Fibroblast of skin of left biceps (primary cell): Measurements from ENCODE around the gene LRPAP1.

Experiments used
- DNase-seq, 2 experiments: peaks; one replicate each; pipeline ENCODE4 v3.0.0-alpha.2; 2013; ENCODE audit warnings: low read depth in 2 of 2

LRPAP1 gene

GRCh38 chr4:3531318-3531878 is 824 bp downstream of the LRPAP1 start:
- no peak for DNase-seq

GRCh38 chr4:3530663-3531254 is 1.5 kb downstream of the LRPAP1 start:
- no peak for DNase-seq

- no peak for DNase-seq
Measured at GRCh38 chr4:3530051-3530450, 2.2 kb downstream of the LRPAP1 start.

- DNase-seq, result no peak
Measured at GRCh38 chr4:3529363-3529762, 2.9 kb downstream of the LRPAP1 start.

- DNase-seq, result no peak
Measured at GRCh38 chr4:3527914-3528876, 4.0 kb downstream of the LRPAP1 start.

- DNase-seq, result no peak
Measured at GRCh38 chr4:3527101-3527913, 4.9 kb downstream of the LRPAP1 start.

GRCh38 chr4:3526456-3526855 is 5.8 kb downstream of the LRPAP1 start:
- no peak for DNase-seq

GRCh38 chr4:3525532-3526430 is 6.4 kb downstream of the LRPAP1 start:
- no peak for DNase-seq

GRCh38 chr4:3524920-3525319 is 7.3 kb downstream of the LRPAP1 start:
- no peak for DNase-seq

- no peak for DNase-seq
Measured at GRCh38 chr4:3524349-3524748, 7.9 kb downstream of the LRPAP1 start.

GRCh38 chr4:3523628-3524221 is 8.5 kb downstream of the LRPAP1 start:
- DNase-seq, result no peak

GRCh38 chr4:3523146-3523627 is 9.0 kb downstream of the LRPAP1 start:
- DNase-seq, result no peak

- DNase-seq, result no peak
Measured at GRCh38 chr4:3522651-3523050, 9.6 kb downstream of the LRPAP1 start.

- DNase-seq, result no peak
Measured at GRCh38 chr4:3522326-3522640, 9.9 kb downstream of the LRPAP1 start.

- DNase-seq, result no peak
Measured at GRCh38 chr4:3521621-3522325, 10.4 kb downstream of the LRPAP1 start.

- no peak for DNase-seq
Measured at GRCh38 chr4:3520796-3521600, 11.2 kb downstream of the LRPAP1 start.

- DNase-seq, result no peak
Measured at GRCh38 chr4:3520276-3520675, 11.9 kb downstream of the LRPAP1 start.

GRCh38 chr4:3519468-3520264 is 12.6 kb downstream of the LRPAP1 start:
- DNase-seq, result no peak
